KOPT-K1 (cell line): Measurements from ENCODE around the gene EXOC4.
"Not testable (repeated sequence)": the region's sequence is repeated elsewhere in the genome, so short reads cannot be mapped to it uniquely, and the experiment has no call there.

Experiments used
- H3K27ac ChIP-seq: fragments of 200-600 bp; sonication (generic); 2 replicates; pipeline ENCODE4 v1.5.1; 2016; ENCODE audit warnings: antibody characterized with exemption, mild to moderate bottlenecking, low read depth, low read length; ENCODE audit not compliant: poor library complexity, severe bottlenecking
- H3K36me3 ChIP-seq: fragments of 200-600 bp; sonication (generic); 2 replicates; pipeline ENCODE4 v1.5.1; 2017; ENCODE audit warnings: antibody characterized with exemption, mild to moderate bottlenecking, low read length, moderate library complexity; ENCODE audit not compliant: insufficient read depth
- H3K9me3 ChIP-seq: fragments of 200-600 bp; sonication (generic); 2 replicates; pipeline ENCODE4 v1.5.1; 2017; ENCODE audit warnings: antibody characterized with exemption, low read length, mild to moderate bottlenecking; ENCODE audit not compliant: insufficient read depth, poor library complexity, severe bottlenecking

The EXOC4 gene

GRCh38 chr7:134060874-134061273 is 808.0 kb downstream of the EXOC4 start:
- no peak overlapping the region for H3K27ac ChIP-seq
- H3K9me3 ChIP-seq: no peaks in the 10 kb centered on the region
- no peaks in the 10 kb centered on the region for H3K36me3 ChIP-seq

GRCh38 chr7:134062460-134062859 is 809.6 kb downstream of the EXOC4 start:
- Histone ChIP-seq H3K9me3 (no peaks in the 10 kb centered on the region), H3K27ac (no peak overlapping the region), H3K36me3 (no peaks in the 10 kb centered on the region)

- Histone ChIP-seq H3K9me3 (no peaks in the 10 kb centered on the region), H3K27ac (no peak overlapping the region), H3K36me3 (no peaks in the 10 kb centered on the region)
Observed at GRCh38 chr7:134065415-134065814, 812.5 kb downstream of the EXOC4 start.

- no peaks in the 10 kb centered on the region for H3K36me3 ChIP-seq
- no peaks in the 10 kb centered on the region for H3K9me3 ChIP-seq
- no peak overlapping the region for H3K27ac ChIP-seq
Observed at GRCh38 chr7:134067164-134067563, 814.3 kb downstream of the EXOC4 start.

- Histone ChIP-seq H3K27ac (no peak overlapping the region), H3K36me3 (no peaks in the 10 kb centered on the region), H3K9me3 (no peaks in the 10 kb centered on the region)
Observed at GRCh38 chr7:134068670-134069069, 815.8 kb downstream of the EXOC4 start.

GRCh38 chr7:134069187-134069586 is 816.3 kb downstream of the EXOC4 start:
- Histone ChIP-seq H3K27ac (no peak overlapping the region), H3K9me3 (no peaks in the 10 kb centered on the region), H3K36me3 (no peaks in the 10 kb centered on the region)

GRCh38 chr7:134070673-134071072 is 817.8 kb downstream of the EXOC4 start:
- H3K36me3 ChIP-seq: no peaks in the 10 kb centered on the region
- H3K9me3 ChIP-seq: peaks cover 6% of the 10 kb centered on the region

GRCh38 chr7:134071355-134072331 is 818.8 kb downstream of the EXOC4 start:
- Histone ChIP-seq H3K27ac (no peak overlapping the region), H3K9me3 (peaks cover 11% of the 10 kb centered on the region), H3K36me3 (no peaks in the 10 kb centered on the region)

More at GRCh38 chr7:134070673-134071072, 817.8 kb downstream of the EXOC4 start:
- H3K27ac ChIP-seq: no peak overlapping the region

GRCh38 chr7:134073276-134073675 is 820.4 kb downstream of the EXOC4 start:
- H3K27ac ChIP-seq: no peak overlapping the region
- H3K9me3 ChIP-seq: peaks cover 11% of the 10 kb centered on the region
- no peaks in the 10 kb centered on the region for H3K36me3 ChIP-seq

GRCh38 chr7:134075799-134076198 is 822.9 kb downstream of the EXOC4 start:
- H3K36me3 ChIP-seq: no peaks in the 10 kb centered on the region
- no peak overlapping the region for H3K27ac ChIP-seq
- peaks cover 11% of the 10 kb centered on the region for H3K9me3 ChIP-seq

GRCh38 chr7:134077560-134077959 is 824.7 kb downstream of the EXOC4 start:
- not testable (repeated sequence) for H3K36me3 ChIP-seq, H3K27ac ChIP-seq
- H3K9me3 ChIP-seq: peaks cover 11% of the 10 kb centered on the region

GRCh38 chr7:134078991-134079390 is 826.1 kb downstream of the EXOC4 start:
- Histone ChIP-seq H3K27ac (no peak overlapping the region), H3K9me3 (peaks cover 11% of the 10 kb centered on the region), H3K36me3 (no peaks in the 10 kb centered on the region)

- Histone ChIP-seq H3K27ac (no peak overlapping the region), H3K9me3 (peaks cover 1% of the 10 kb centered on the region)
Observed at GRCh38 chr7:134081695-134082094, 828.8 kb downstream of the EXOC4 start.

GRCh38 chr7:134083766-134084487 is 831.0 kb downstream of the EXOC4 start:
- no peak overlapping the region for H3K27ac ChIP-seq

More at GRCh38 chr7:134081695-134082094, 828.8 kb downstream of the EXOC4 start:
- no peaks in the 10 kb centered on the region for H3K36me3 ChIP-seq

GRCh38 chr7:134084488-134085144 is 831.7 kb downstream of the EXOC4 start:
- Histone ChIP-seq H3K9me3 (peaks cover 30% of the 10 kb centered on the region), H3K36me3 (no peaks in the 10 kb centered on the region), H3K27ac (no peak overlapping the region)

More at GRCh38 chr7:134083766-134084487, 831.0 kb downstream of the EXOC4 start:
- Histone ChIP-seq H3K36me3 (no peaks in the 10 kb centered on the region), H3K9me3 (peaks cover 23% of the 10 kb centered on the region)
